Fibroblast of lung (primary cell): ENCODE measurements around the gene FTCDNL1.

Source experiments
- CTCF ChIP-seq, 2 donors: IDR thresholded peaks in 1 of 2; conservative IDR thresholded peaks in 1 of 2; 1 replicate in 1 of 2; 2 replicates in 1 of 2; pipeline ENCODE4 v1.5.1; 2011 to 2012; ENCODE audit warnings: low read length in 2 of 2, control low read depth in 1 of 2, inconsistent platforms in 1 of 2, low read depth in 1 of 2, mild to moderate bottlenecking in 1 of 2
- EZH2 ChIP-seq: IDR thresholded peaks from 2 replicates; pipeline ENCODE4 v1.5.1; 2012; ENCODE audit warnings: low read length, control low read depth, mild to moderate bottlenecking; ENCODE audit errors: missing control alignments

GRCh38 chr2:199772035-199772976 is 78.7 kb downstream of the FTCDNL1 start:
- TF ChIP-seq CTCF (conservative IDR thresholded peaks at IDR 0.05 in 1 of 2, IDR thresholded peaks at IDR 0.05 in 1 of 2; ENCODE audit: low read depth in 1 of 2, low read length in 2 of 2): no peak
- TF ChIP-seq EZH2: no peak
